ENCODE measurements around the gene LONRF2. TPM values are rescaled to one million over a fixed set of nuclear protein-coding genes. Genes with fewer than 3 reads are reported as not detected.

The LONRF2 gene
- total RNA-seq, 4 donors from 2014 or later = 27.9 to 188 (median 58.5) TPM

- Histone ChIP-seq H3K27me3 (no peaks in the 10 kb centered on the region), H3K4me1 (no peaks in the 10 kb centered on the region), H3K4me3 (no peak overlapping the region), H3K36me3 (no peaks in the 10 kb centered on the region), H3K9me3 (no peaks in the 10 kb centered on the region), H3K27ac (no peak overlapping the region)
- no peak for DNase-seq
- TF ChIP-seq POLR2A (IDR thresholded peaks at IDR 0.05) (no peak), CTCF (IDR thresholded peaks at IDR 0.05) (no peak)
- intact Hi-C loops (cut with DNase I; ENCODE audit: low total_unique reads) = loop anchor here (10.0 kb wide), 1 partner anchor 689 kb away; no protein-coding TSS in a partner anchor
Observed at GRCh38 chr2:100243631-100244030, 78.7 kb downstream of the LONRF2 start.

- no peaks in the 10 kb centered on the region for H3K9me3 ChIP-seq
- no peaks in the 10 kb centered on the region for H3K4me1 ChIP-seq
- TF ChIP-seq POLR2A (IDR thresholded peaks at IDR 0.05) = no peak
- TF ChIP-seq CTCF (IDR thresholded peaks at IDR 0.05) = peak; percentile 31 to 74 (median 56)
- no peak overlapping the region for H3K4me3 ChIP-seq
- DNase-seq = peak; percentile 46 to 60
- intact Hi-C loops (cut with DNase I; ENCODE audit: low total_unique reads) = loop anchor here (10.0 kb wide), 1 partner anchor 688 kb away; no protein-coding TSS in a partner anchor
- H3K36me3 ChIP-seq = no peaks in the 10 kb centered on the region
- no peak overlapping the region for H3K27ac ChIP-seq
- H3K27me3 ChIP-seq = no peaks in the 10 kb centered on the region
Observed at GRCh38 chr2:100242891-100243619, 79.2 kb downstream of the LONRF2 start.

GRCh38 chr2:100242476-100242875 lies 79.8 kb downstream of the LONRF2 start:
- no peak for DNase-seq
- Histone ChIP-seq H3K4me3 (no peak overlapping the region), H3K27ac (no peak overlapping the region), H3K27me3 (no peaks in the 10 kb centered on the region), H3K4me1 (no peaks in the 10 kb centered on the region), H3K36me3 (no peaks in the 10 kb centered on the region), H3K9me3 (no peaks in the 10 kb centered on the region)
- TF ChIP-seq POLR2A (IDR thresholded peaks at IDR 0.05) (no peak), CTCF (IDR thresholded peaks at IDR 0.05) (no peak)
- intact Hi-C loops (cut with DNase I; ENCODE audit: low total_unique reads) = loop anchor here (10.0 kb wide), 1 partner anchor 688 kb away; no protein-coding TSS in a partner anchor

- no peaks in the 10 kb centered on the region for H3K4me1 ChIP-seq
- H3K4me3 ChIP-seq = no peak overlapping the region
- TF ChIP-seq CTCF (IDR thresholded peaks at IDR 0.05) (no peak), POLR2A (IDR thresholded peaks at IDR 0.05) (no peak)
- no peaks in the 10 kb centered on the region for H3K9me3 ChIP-seq
- intact Hi-C loops (cut with DNase I; ENCODE audit: low total_unique reads) = loop anchor here (10.0 kb wide), 1 partner anchor 686 kb away; no protein-coding TSS in a partner anchor
- no peak for DNase-seq
- H3K36me3 ChIP-seq = no peaks in the 10 kb centered on the region
- H3K27ac ChIP-seq = no peak overlapping the region
- no peaks in the 10 kb centered on the region for H3K27me3 ChIP-seq
Observed at GRCh38 chr2:100241236-100241635, 81.1 kb downstream of the LONRF2 start.

GRCh38 chr2:100240386-100240785 lies 81.9 kb downstream of the LONRF2 start:
- no peak for DNase-seq
- Histone ChIP-seq H3K4me1 (no peaks in the 10 kb centered on the region), H3K4me3 (no peak overlapping the region), H3K36me3 (no peaks in the 10 kb centered on the region), H3K27ac (no peak overlapping the region), H3K9me3 (no peaks in the 10 kb centered on the region), H3K27me3 (no peaks in the 10 kb centered on the region)
- TF ChIP-seq CTCF (IDR thresholded peaks at IDR 0.05) (no peak), POLR2A (IDR thresholded peaks at IDR 0.05) (no peak)
- intact Hi-C loops (cut with DNase I; ENCODE audit: low total_unique reads) = loop anchor here (10.0 kb wide), 1 partner anchor 686 kb away; no protein-coding TSS in a partner anchor

All from uterus (tissue), 4 donors.